GM21367 (cell line): Measurements from ENCODE around the gene SLCO2B1.

ENCODE experiments used
- ATAC-seq: cut with Tn5 transposase; IDR thresholded peaks from one replicate; pipeline ENCODE4 v1.9.1; 2021; ENCODE audit not compliant: unreplicated experiment

The SLCO2B1 gene

GRCh38 chr11:75246006-75246670 lies 95.2 kb downstream of the SLCO2B1 start:
- no peak for ATAC-seq

- ATAC-seq: no peak
Observed at GRCh38 chr11:75246671-75247350, 95.9 kb downstream of the SLCO2B1 start.

GRCh38 chr11:75248924-75249256 lies 98.0 kb downstream of the SLCO2B1 start:
- no peak for ATAC-seq

GRCh38 chr11:75249704-75250103 lies 98.8 kb downstream of the SLCO2B1 start:
- ATAC-seq: no peak

GRCh38 chr11:75254326-75254725 lies 103.4 kb downstream of the SLCO2B1 start:
- no peak for ATAC-seq
